ENCODE data around the gene STUB1.

DNA sequence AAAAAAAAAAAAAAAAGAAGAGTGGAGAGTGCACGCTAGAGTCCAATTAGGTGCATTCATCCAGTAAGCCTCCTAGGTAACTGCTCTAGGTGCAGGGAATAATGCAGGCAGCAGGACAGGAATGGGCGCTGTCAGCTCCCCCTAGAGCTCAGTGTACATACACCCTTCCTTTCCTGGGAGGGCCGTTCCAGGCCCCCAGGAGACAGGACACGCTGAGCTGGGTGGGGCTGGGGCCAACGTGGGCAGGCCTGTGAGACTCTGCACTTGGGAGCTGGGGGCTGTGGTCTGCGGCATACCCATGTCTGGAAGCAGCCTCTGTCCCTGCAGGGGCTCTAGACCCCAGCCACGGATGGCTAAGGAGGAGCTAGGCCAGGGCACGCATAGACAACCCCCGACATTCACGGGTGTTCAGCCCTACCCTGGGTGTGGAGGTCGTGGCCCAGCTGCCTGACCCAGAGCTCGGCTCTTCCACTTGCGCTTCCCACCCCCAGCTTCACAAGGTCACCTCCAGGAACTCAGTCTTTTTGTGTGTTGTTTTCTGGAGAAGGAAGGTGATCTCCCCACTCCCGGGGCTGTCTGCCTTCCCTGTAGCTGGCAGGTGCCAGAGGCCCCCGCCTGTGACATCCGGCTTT is 39.7 kb downstream of the STUB1 start:
- TF ChIP-seq, protein P1, sequence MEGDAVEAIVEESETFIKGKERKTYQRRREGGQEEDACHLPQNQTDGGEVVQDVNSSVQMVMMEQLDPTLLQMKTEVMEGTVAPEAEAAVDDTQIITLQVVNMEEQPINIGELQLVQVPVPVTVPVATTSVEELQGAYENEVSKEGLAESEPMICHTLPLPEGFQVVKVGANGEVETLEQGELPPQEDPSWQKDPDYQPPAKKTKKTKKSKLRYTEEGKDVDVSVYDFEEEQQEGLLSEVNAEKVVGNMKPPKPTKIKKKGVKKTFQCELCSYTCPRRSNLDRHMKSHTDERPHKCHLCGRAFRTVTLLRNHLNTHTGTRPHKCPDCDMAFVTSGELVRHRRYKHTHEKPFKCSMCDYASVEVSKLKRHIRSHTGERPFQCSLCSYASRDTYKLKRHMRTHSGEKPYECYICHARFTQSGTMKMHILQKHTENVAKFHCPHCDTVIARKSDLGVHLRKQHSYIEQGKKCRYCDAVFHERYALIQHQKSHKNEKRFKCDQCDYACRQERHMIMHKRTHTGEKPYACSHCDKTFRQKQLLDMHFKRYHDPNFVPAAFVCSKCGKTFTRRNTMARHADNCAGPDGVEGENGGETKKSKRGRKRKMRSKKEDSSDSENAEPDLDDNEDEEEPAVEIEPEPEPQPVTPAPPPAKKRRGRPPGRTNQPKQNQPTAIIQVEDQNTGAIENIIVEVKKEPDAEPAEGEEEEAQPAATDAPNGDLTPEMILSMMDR (IDR thresholded peaks at IDR 0.05), result no peak
- TF ChIP-seq EP300 (IDR thresholded peaks at IDR 0.05) (no peak), POLR2A (IDR thresholded peaks at IDR 0.05) (no peak)

Data from tibial nerve (tissue), 4 donors.